LNCaP clone FGC (cell line): Measurements from ENCODE around the gene TNNI3K.

ENCODE experiments used
- DNase-seq: peaks from one replicate; pipeline ENCODE4 v3.0.0-alpha.2; 2011; ENCODE audit warnings: low read depth
- H3K4me3 ChIP-seq: 2 replicates; pipeline ENCODE4 v1.5.1; 2011; ENCODE audit warnings: mild to moderate bottlenecking, low read depth, low read length, control low read depth
- CTCF ChIP-seq: IDR thresholded peaks from 2 replicates; pipeline ENCODE4 v1.5.1; 2012; ENCODE audit warnings: mild to moderate bottlenecking; ENCODE audit not compliant: control insufficient read depth, insufficient read depth; ENCODE audit errors: extremely low read depth

The TNNI3K gene

GRCh38 chr1:74526708-74527107, 291.5 kb downstream of the TNNI3K start:
- TF ChIP-seq CTCF = no peak
- peak; percentile 36 for DNase-seq
- no peak overlapping the region for H3K4me3 ChIP-seq

GRCh38 chr1:74528123-74528522, 292.9 kb downstream of the TNNI3K start:
- no peak overlapping the region for H3K4me3 ChIP-seq
- TF ChIP-seq CTCF = no peak
- no peak for DNase-seq

GRCh38 chr1:74530892-74531291, 295.7 kb downstream of the TNNI3K start:
- H3K4me3 ChIP-seq = no peak overlapping the region
- TF ChIP-seq CTCF = no peak
- DNase-seq = no peak

GRCh38 chr1:74531796-74532195, 296.6 kb downstream of the TNNI3K start:
- DNase-seq = no peak
- no peak for TF ChIP-seq CTCF
- H3K4me3 ChIP-seq = no peak overlapping the region

GRCh38 chr1:74534241-74534640, 299.1 kb downstream of the TNNI3K start:
- DNase-seq = no peak
- TF ChIP-seq CTCF = no peak
- no peak overlapping the region for H3K4me3 ChIP-seq

- no peak overlapping the region for H3K4me3 ChIP-seq
- TF ChIP-seq CTCF = no peak
- no peak for DNase-seq
These were observed 310.6 kb downstream of the TNNI3K start for GRCh38 chr1:74545821-74546220.

GRCh38 chr1:74548961-74549750, 314.0 kb downstream of the TNNI3K start:
- TF ChIP-seq CTCF = no peak
- no peak for DNase-seq
- no peak overlapping the region for H3K4me3 ChIP-seq
